GM06990 (cell line): ENCODE data around the gene IGLL5.

Experiments
- DNase-seq: peaks from one replicate; pipeline ENCODE4 v3.0.0-alpha.2; 2011; ENCODE audit not compliant: insufficient read length; ENCODE audit errors: extremely low read depth
- H3K27me3 ChIP-seq: replicated peaks from 2 replicates; pipeline ENCODE4 v1.6.0; 2011; ENCODE audit warnings: low read length; ENCODE audit not compliant: control insufficient read depth, insufficient read depth
- H3K36me3 ChIP-seq: 2 replicates; pipeline ENCODE4 v1.5.1; 2011; ENCODE audit warnings: low read length; ENCODE audit not compliant: control insufficient read depth, insufficient read depth
- H3K4me3 ChIP-seq: replicated peaks from 2 replicates; pipeline ENCODE4 v1.5.1; 2011; ENCODE audit warnings: low read depth, mild to moderate bottlenecking, control low read depth, low read length
- CTCF ChIP-seq: IDR thresholded peaks from 2 replicates; pipeline ENCODE4 v1.5.1; 2011; ENCODE audit warnings: low read length, control low read depth, mild to moderate bottlenecking, inconsistent platforms; ENCODE audit not compliant: insufficient read depth, poor library complexity, severe bottlenecking

Gene IGLL5

GRCh38 chr22:22926370-22927195 lies 39.0 kb downstream of the IGLL5 start:
- no peak overlapping the region for H3K4me3 ChIP-seq
- no peaks in the 10 kb centered on the region for H3K36me3 ChIP-seq
- no peaks in the 10 kb centered on the region for H3K27me3 ChIP-seq
- no peak for DNase-seq
- no peak for TF ChIP-seq CTCF

GRCh38 chr22:22927196-22927887 lies 39.7 kb downstream of the IGLL5 start:
- DNase-seq = no peak
- Histone ChIP-seq H3K4me3 (no peak overlapping the region), H3K36me3 (no peaks in the 10 kb centered on the region), H3K27me3 (no peaks in the 10 kb centered on the region)
- no peak for TF ChIP-seq CTCF

- no peak for DNase-seq
- TF ChIP-seq CTCF = no peak
- H3K36me3 ChIP-seq = no peaks in the 10 kb centered on the region
- no peak overlapping the region for H3K4me3 ChIP-seq
- no peaks in the 10 kb centered on the region for H3K27me3 ChIP-seq
These were observed 40.5 kb downstream of the IGLL5 start for GRCh38 chr22:22927888-22928665.

GRCh38 chr22:22928666-22929380 lies 41.2 kb downstream of the IGLL5 start:
- H3K36me3 ChIP-seq = no peaks in the 10 kb centered on the region
- H3K4me3 ChIP-seq = no peak overlapping the region; the same call in 1 of the 2 replicates
- no peaks in the 10 kb centered on the region for H3K27me3 ChIP-seq
- no peak for TF ChIP-seq CTCF
- DNase-seq = peak; percentile 92

GRCh38 chr22:22929381-22930221 lies 42.0 kb downstream of the IGLL5 start:
- Histone ChIP-seq H3K4me3 (no peak overlapping the region), H3K27me3 (no peaks in the 10 kb centered on the region), H3K36me3 (no peaks in the 10 kb centered on the region)
- peak; percentile 69 for DNase-seq
- no peak for TF ChIP-seq CTCF
